Hypothalamus (tissue), 51 donors: ENCODE results near the gene RBP5.

ENCODE experiments used
- DNase-seq, 51 donors: peaks; one replicate each; lab custom pipeline; 2025; lab: John Stamatoyannopoulos, UW

Gene RBP5, protein sequence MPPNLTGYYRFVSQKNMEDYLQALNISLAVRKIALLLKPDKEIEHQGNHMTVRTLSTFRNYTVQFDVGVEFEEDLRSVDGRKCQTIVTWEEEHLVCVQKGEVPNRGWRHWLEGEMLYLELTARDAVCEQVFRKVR

DNA sequence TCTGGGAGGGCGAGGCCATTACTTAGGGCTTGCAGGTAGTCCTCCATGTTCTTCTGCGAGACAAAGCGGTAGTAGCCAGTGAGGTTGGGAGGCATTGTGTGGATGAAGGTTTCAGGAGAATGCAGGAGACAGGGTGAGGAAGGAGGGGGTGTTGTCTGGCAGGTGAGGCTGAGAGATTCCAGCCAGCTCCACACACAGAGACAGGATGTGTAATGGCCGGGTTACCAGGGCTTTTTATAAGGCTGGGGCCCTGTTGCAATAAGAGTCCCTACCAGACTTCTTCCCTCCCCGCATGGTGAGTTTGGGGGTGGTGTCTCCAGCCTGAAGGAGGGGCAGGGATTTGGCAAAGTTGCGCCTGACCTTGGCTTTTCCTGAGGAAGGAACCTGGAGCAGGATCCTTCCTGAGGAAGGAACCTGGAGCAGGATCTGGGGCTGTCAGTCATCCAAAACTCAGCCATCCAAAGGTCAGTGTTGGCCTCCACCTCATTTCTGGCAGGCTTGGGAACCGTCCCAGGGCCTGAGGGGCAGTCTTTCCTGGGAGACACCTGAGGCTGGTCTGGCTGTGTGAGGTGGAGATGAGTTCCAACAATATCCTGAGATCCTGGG lies at the start of gene RBP5:
Gene RBP5, minus strand, starts transcription at position 209 of the 606 bp plus-strand sequence. Its CDS starts 114 bp downstream, at position 95.
- DNase-seq = no peak

DNA sequence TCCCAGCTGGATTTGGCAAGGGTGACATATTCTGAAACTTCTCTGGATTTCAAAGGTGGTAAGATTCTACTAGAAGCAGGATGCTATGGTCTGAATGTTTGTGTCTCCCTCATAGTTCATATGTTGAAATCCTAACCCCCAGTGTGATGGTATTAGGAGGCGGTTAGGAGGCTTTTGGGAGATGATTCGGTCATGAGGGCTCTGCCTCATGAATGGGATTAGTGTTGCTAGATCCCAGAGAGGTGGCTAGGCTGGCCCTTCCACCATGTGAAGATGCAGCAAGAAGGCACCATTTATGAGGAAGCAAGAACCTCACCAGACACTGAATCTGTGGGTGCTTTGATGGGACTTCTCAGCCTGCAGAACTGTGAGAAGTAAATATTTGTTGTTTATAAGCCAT lies 49.8 kb upstream of the RBP5 start:
- no peak for DNase-seq

DNA sequence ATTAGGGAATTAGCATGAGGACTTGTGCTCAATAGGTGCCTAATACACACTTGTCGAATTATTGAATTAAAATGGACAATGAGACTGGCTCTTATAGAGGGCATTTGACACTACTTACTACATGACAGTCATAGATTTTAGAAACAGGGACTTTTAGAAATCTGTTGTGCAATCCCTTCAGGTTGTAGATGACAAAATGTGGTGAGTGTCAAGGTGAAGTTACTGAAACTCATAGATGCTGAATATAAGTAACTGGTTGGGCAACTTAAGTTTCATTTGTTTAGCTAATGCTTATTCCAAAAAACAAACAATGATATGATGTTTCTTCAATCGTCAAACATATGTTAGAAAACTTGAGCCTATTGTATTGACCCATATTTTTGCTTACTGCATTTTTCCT lies 47.9 kb upstream of the RBP5 start:
- DNase-seq = no peak

DNA sequence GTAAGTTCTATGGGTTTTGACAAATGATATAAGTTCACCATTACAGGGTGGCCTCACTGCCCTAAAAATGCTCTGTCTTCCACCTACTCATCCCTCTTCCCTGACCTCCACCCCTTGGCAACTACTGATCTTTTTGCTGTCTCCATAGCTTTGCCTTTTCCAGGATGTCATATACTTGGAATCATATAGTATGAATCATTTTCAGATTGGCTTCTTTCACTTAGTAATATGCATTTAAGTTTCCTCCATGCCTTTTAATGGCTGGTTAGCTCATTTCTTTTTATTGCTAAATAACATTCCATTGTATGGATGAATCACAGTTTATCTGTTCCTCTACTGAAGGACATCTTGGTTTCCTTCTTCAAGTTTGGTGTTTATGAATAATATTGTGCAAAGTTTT lies 46.8 kb upstream of the RBP5 start:
- no peak for DNase-seq

DNA sequence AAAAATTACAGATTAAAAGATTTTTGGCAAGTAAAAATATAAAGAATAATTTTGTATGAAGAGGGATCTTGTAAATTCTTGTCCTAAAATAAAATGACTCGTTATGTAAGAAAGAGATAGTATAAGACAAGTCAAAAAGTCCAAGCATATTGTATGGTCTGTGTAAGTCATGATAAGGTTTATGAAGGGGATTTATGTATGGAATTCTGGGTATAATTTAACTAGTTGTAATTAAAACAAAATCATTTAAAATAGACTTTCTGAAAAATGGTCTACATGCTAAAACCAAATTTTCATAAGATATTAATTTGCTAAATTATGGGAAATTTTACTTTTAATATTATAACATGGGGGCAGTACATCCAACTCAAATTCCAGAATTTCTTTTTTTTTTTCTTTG lies 43.2 kb upstream of the RBP5 start:
- no peak for DNase-seq

DNA sequence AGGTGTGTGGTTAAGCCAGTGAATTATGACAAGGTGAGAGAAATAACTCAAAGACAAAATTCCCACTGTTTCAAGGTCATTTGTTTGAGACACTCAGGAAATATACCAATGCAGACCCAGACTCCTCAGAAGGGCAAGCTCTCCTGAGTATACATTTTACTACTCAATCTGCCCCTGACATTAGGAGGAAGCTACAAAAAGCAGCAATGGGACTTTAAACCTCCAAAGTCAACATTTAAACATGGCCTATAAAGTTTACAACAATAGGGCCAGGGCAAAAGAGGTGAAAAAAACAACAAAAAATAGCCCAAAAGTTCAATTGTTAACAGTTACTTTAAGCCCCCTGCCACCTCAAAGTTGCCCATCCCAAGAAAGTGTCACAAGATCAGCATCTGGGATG lies 41.3 kb upstream of the RBP5 start:
- no peak for DNase-seq

DNA sequence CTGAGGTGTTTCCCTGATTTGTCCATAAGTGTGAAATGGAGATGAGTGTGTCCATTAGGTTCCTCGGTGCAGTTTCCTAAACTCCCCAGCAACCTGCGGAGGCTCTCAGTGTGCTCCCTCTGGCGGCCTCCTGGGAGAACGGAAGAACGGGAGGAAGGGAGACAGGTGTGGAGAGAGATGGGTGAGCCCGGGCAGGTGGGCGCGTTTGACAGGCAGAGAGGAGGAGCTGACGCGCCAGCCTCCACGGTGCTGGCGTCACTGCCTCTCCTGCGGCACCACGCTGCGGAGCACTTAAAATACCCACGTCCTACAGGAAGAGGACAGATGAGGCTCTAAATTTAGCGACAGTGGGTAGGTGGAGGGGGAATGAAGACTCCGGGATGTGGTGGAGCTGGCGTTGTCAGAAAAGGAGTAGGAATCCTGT lies 34.0 kb upstream of the RBP5 start:
- peak in 7 of 51 donors; percentile 9 to 63 (median 45) for DNase-seq

DNA sequence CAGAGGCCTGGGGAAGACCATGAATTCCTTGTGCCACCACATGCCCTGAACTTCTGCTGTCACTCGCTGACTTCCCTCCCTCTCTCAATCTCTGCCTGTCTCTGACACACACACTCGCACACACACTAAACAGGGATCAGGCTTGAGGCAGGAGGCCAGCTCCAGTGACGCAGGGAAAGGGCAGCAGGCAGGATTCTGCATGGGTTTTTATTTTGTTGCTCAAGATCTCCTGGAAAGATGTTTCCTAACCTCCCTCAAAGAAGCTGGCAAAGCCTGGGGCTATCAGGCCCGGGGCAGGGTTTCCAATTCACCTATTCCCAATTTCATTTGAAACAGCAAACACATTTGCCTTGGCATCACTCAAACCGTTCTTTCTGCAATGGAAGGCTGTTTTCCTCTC lies 33.1 kb upstream of the RBP5 start:
- no peak for DNase-seq

DNA sequence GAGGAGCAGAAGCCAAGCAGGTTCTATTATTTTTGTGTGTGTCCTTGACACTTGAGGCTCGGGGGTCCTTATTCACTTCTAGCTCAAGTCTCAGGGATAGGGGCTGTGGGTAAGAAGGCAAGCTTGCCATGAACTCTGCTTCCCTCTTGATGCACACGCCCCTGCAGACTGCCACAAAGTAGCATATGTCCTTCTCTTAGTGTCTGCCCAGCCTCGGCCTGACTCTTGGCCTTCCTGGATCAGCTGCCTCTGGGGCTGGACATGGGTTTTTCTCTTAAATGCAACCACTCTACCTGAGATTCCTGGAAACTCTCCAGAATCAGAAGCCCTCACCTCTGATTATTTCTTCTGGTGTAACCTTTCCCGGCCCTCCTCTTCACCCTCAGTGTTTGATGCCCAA lies 32.6 kb upstream of the RBP5 start:
- DNase-seq = no peak

DNA sequence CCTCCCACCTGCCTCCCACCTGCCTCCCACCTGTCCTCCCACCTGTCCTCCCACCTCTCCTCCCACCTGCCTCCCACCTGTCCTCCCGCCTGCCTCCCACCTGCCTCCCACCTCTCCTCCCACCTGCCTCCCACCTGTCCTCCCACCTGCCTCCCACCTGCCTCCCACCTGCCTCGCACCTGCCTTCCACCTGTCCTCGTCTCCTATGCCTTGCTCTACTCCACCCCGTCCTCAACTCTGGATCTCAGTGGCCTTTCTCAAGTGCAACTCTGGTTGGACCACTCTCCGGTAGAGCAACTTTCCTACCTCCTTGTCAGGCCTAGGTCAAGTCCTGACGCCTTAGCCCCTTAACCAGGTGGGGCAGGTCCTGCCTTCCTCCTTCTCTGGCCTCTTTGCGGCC lies 31.5 kb upstream of the RBP5 start:
- DNase-seq = no peak

DNA sequence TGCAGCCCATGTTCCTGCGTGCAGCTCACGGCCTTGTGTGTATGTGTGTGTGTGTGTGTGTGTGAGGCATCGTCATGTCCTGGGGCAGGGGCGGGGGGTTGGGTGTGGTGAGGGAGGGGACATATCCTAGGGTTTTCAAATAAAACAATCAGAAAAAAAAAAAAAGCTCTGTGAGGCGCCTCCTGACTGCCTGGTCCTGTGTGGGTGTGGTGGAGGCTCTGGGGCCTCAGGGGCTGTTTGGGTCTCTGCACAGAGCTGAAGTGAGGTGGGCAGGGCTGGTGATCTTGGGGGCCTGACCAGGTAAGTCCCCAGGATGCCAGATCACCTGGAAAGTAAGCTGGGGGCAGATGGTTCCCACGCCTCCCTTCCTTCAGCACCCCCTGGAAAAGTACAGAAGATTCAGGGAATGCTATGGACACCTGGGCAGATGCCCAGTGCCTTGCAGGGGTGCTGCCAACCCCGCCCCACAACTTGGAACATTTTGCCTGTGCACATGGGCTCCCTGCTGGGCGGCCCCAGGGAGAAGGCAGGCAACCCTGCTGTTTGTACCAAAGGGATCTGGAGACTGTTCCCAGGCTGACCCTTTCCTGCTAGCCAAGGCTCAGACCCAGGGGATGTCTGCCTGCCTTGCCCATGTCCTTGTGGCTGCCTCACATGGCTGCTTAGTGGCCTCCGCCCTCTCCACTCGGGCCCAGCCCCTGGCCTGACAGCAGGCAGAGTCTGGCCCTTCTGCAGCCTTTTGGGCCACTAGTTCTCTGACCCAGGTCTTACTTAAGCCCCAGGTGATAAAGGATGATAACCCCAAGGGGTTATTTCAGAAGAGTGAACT lies 30.3 kb upstream of the RBP5 start:
- no peak for DNase-seq

DNA sequence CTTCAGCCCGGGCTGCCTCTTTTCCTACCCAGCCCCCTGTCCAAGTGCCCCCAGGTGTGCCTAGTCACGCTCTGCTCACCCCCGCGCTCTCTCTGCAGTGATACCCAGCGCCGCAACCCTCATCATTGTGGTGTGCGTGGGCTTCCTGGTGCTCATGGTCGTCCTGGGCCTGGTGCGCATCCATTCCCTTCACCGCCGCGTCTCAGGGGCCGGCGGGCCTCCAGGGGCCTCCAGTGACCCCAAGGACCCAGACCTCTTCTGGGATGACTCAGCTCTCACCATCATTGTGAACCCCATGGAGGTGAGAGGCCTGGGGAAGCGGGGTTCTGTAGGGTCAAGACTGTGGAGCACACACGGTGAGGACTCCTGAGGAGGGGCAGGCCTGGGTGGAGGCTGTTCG lies 28.7 kb upstream of the RBP5 start:
- DNase-seq = no peak

DNA sequence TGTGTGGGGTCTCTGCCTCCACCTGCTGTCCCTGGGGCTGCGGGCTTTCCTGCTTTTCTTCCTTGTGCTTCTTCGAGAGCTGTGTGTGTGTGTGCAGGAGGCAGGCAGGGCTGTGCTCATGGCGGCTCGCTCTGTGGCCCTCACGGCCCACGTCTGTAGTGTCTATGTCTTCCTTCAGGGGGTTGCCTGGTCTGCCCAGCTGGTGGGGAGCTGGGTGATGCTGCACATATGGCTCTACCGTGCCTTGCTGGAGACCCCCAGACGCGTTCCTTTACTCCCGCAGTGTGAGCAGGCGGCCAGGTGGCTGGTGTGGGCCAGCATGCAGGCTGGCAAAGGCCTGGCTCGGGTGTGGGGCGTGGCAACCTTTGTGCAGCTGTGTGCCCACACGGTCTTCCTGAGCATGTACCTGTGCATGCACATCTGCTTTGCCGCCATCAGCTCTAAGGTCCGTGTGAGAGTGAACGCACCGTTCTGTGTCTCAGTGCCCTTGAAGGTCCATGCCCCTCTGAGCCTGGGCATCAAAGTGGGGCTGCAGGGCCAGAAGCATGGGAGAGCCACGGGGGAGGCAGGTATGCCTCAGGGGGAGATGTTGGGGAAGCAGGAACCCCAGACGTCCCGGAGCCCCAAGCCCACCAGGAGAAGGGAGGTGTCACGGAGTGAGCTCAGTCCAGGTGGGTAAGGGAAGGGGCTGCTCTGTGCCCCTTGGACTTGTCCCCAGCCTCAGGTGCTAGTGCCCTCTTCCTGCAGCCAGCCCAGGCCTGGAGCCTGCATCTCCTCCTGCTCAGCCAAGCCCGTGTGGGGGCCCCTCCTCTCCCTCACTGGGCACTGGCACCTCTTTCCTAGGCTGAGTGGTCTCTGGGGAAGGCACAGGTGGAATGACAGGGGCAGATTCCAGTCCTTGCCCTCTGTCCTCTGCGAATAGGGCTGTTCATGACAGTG lies 27.8 kb upstream of the RBP5 start:
- no peak for DNase-seq

DNA sequence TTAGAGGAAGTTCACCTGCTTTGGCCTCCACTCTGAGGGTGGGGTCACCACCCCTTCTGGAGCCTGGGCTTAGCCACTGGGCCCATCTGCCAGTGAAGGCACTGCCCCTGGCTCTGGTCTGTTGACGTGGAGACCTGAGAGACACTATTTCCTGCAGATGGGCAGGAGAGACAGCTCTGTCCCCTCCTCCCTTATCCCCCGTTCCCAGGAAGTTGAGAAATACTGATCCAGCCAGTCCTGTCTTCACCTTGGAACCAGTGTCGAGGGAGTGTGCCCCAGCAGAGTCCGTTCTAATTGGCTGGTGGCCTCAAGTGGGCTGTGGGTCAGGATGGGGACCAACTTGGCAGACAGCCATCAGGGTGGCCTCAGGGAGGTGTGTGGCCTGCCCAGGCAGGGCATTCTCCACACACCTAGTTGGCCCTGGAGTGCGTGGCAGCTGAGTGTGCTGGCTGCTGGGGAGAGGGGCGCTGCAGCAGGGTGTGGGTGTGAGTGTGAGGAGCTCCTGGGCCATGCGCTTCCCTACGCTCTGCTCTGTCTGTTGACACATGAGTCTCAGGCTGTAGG lies 26.9 kb upstream of the RBP5 start:
- no peak for DNase-seq

DNA sequence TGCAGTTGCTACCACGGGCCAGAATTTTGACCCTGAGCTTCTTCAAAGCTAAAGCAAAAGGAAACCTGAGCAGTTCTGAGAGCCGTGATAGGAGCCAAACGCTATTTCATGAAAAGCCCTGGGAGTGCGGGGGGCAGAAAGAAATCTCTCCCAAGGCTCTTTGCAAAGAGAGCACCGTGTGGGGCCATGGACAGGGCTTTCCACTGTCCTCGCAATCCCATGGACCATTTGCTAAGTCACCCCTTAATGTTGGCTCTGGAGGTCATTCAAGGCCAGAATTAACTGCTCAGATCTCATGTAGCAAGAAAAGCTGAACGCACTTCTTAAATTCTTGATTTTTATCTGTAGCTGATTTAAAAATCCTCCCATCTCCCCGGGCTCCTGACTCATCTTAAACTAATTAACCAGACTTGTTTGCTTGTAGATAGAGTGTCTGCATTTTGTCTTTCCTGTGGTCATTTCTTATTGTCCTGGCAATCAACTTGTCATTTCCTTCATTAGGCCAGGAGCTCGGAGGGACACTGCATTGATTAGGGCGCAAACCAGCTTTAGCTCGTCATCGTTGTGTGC lies 26.3 kb upstream of the RBP5 start:
- DNase-seq = no peak

DNA sequence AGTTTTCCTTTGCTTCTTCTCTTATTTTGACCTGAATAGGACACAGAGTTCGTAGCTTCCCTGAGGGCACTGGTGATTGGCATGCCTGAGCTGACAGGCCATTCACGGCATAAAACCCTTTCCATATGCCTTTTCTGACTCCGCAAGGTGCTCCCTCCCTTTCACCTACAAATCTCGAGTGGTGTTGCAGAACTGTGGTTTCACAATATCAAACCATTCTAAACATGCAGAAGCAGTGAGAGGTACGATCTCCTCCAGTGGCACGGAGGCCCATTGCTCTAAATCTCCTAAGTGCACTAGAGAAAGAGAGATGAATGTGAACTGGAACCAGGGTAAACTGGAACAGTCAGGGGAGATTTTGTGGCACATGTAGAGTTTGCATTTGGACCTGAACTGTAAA lies 25.4 kb upstream of the RBP5 start:
- no peak for DNase-seq

DNA sequence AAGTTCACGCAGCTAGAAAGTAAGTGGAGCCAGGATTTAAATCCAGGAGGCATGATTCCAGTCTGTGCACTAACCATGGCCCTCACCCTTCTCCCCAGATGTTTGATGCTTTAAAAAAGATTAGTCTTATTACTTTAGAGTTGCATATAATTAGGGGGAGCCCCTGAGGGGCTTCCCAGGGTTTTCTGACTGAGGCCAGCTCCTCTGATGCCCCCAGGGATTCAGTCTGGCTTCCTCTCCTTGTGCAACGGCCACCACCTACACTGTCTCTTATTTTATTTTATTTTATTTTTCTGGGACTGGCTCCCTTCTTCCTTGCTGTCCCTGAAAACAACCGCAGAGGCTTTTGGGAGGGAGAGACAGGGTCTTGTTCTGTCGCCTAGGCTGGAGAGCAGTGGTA lies 24.1 kb upstream of the RBP5 start:
- DNase-seq = no peak

DNA sequence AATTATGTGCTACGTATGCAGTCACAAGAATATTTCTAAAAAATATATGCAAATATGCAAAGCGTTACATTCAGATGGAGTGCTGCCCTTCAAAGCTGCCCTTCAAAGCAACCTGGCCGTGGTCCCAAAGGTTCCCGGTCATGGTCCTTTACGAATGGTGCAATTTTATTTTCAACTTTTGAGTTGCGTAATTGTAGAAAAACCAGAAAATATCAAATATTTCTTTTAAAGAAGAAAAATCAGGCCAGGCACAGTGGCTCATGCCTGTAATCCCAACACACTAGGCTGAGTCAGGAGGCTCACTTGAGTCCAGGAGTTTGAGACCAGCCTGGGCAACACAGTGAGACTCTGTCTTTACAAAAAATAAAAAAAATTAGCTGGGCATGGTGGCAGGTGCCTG lies 22.8 kb upstream of the RBP5 start:
- DNase-seq = no peak

DNA sequence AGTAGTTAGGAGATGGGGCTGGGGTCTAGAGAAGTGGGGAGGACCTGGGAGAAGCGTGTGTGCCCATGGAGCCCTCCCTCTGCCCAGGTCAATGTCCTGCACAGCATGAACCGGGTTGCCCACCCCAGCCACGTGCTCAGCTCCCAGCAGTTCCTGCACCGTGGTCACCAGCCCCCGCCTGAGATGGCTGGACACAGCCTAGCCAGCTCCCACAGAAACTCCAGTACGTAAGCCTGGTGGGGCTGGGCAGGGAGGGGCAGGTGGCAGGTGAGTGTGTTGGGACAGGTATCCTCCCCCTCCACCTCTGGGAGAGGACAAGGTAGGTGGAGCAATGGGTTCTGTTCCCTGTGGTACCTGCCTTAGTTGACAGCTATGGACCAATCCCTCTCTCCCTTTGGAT lies 22.2 kb upstream of the RBP5 start:
- no peak for DNase-seq

DNA sequence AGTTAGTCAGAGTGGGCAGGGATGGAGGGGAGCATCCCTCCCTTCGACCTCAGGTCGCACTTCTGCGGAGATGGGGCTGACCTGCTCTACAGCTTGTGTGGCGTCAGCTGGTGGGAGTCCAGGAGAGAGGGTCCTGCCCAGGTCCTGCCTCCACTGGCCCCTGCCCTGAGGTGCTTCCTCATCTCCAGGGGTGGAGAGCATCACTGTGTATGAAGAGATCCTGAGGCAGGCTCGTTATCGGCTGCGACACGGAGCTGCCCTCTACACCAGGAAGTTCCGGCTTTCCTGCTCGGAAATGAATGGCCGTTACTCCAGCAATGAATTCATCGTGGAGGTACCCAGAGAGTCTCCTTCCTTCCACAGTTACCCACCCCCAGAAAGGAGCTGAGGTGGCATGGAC lies 21.7 kb upstream of the RBP5 start:
- no peak for DNase-seq
